Fibroblast of skin of right quadriceps (primary cell): Measurements from ENCODE around the gene MOB3C.
A peak's percentile ranks its signal among the peaks of the same experiment; 100 is the strongest.
"Not testable (repeated sequence)": the region's sequence is repeated elsewhere in the genome, so short reads cannot be mapped to it uniquely, and the experiment has no call there.

Experiments
- DNase-seq: peaks from one replicate; pipeline ENCODE4 v3.0.0-alpha.2; 2013

Gene MOB3C

GRCh38 chr1:46616277-46617107 is at the start of gene MOB3C:
TSS of gene MOB3C (minus strand) at chr1:46616811. CDS start at chr1:46613321, 3,490 bp downstream.
- peak; percentile 67 for DNase-seq

- no peak for DNase-seq
These were observed 49.4 kb upstream of the MOB3C start for GRCh38 chr1:46665983-46666382.

GRCh38 chr1:46662919-46663318 is 46.3 kb upstream of the MOB3C start:
- DNase-seq = not testable (repeated sequence)

GRCh38 chr1:46660116-46660515 is 43.5 kb upstream of the MOB3C start:
- DNase-seq = not testable (repeated sequence)

- DNase-seq = no peak
These were observed 42.8 kb upstream of the MOB3C start for GRCh38 chr1:46659307-46659870.

- no peak for DNase-seq
These were observed 41.2 kb upstream of the MOB3C start for GRCh38 chr1:46657775-46658174.

- DNase-seq = no peak
These were observed 40.0 kb upstream of the MOB3C start for GRCh38 chr1:46656643-46657042.

GRCh38 chr1:46655848-46656247 is 39.2 kb upstream of the MOB3C start:
- DNase-seq = no peak

- DNase-seq = not testable (repeated sequence)
These were observed 38.1 kb upstream of the MOB3C start for GRCh38 chr1:46654698-46655097.

GRCh38 chr1:46654012-46654411 is 37.4 kb upstream of the MOB3C start:
- no peak for DNase-seq

GRCh38 chr1:46653405-46653958 is 36.9 kb upstream of the MOB3C start:
- peak; percentile 60 for DNase-seq

- no peak for DNase-seq
These were observed 35.9 kb upstream of the MOB3C start for GRCh38 chr1:46652321-46653100.

- DNase-seq = not testable (repeated sequence)
These were observed 34.5 kb upstream of the MOB3C start for GRCh38 chr1:46651152-46651551.

GRCh38 chr1:46650491-46650890 is 33.9 kb upstream of the MOB3C start:
- no peak for DNase-seq

GRCh38 chr1:46649764-46650163 is 33.2 kb upstream of the MOB3C start:
- DNase-seq = no peak

- no peak for DNase-seq
These were observed 31.0 kb upstream of the MOB3C start for GRCh38 chr1:46647611-46648010.

GRCh38 chr1:46646844-46647243 is 30.2 kb upstream of the MOB3C start:
- peak; percentile 28 for DNase-seq

- DNase-seq = no peak
These were observed 29.7 kb upstream of the MOB3C start for GRCh38 chr1:46646331-46646730.

- DNase-seq = no peak
These were observed 29.2 kb upstream of the MOB3C start for GRCh38 chr1:46645815-46646214.

GRCh38 chr1:46643368-46643775 is 26.8 kb upstream of the MOB3C start:
- DNase-seq = peak; percentile 92

GRCh38 chr1:46642115-46642680 is 25.6 kb upstream of the MOB3C start:
- no peak for DNase-seq

GRCh38 chr1:46639547-46639946 is 22.9 kb upstream of the MOB3C start:
- no peak for DNase-seq

- no peak for DNase-seq
These were observed 22.3 kb upstream of the MOB3C start for GRCh38 chr1:46638921-46639320.
